ENCODE data around the gene SKAP1. TPM values are rescaled to one million over a fixed set of nuclear protein-coding genes. Genes with fewer than 3 reads are reported as not detected.

Gene SKAP1
- total and polyA plus RNA-seq, 2 donors (not counting 1 experiment from before 2014, with no cell fraction given), result not detected

DNA sequence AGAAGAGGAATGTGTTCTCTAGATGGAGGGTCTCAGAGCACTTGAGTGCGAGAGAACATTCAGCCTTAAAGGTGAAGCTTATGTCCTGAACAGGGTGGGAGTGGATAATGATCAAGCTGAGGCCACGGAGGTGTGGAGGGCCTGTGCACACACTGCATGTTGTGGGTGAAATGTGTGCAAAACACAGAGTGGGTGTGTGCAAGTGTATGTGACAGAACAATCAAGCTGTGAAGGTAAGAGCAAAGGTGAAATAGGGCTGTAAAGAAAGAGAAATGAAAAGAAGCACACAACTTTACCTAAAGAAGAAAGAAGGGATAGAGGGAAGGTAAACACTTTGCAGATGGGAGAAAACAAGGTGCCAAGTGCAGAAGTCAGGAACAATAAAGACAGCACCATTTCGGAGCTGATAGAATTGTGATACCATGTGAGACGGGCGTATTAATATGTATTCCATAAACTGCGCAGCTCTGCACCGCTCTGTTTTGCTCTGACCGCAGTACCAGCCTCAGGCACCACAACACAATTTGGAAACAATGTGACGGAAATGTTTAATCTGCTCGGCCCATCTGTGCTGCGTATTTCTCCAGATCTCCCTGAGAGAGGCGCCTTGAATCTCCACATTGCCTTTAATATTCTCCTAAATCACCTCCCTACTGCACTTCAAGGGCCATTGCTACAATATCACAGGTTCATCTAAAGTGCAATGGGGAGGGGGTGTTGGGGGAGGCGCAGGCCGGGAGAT lies 281.8 kb downstream of the SKAP1 start:
- Histone ChIP-seq H3K27me3 (ENCODE audit: control insufficient read depth, insufficient read depth, low read length) (peaks cover 60% of the 10 kb centered on the region), H4K20me1 (ENCODE audit: control insufficient read depth, extremely low read depth, insufficient read depth, low read length) (no peaks in the 10 kb centered on the region), H3K4me2 (ENCODE audit: extremely low read depth, insufficient read depth, low read length) (no peak overlapping the region), H3K27ac (ENCODE audit: insufficient read depth, low read length) (no peak overlapping the region), H3K9ac (ENCODE audit: insufficient read depth, low read length) (no peak overlapping the region), H3K4me3 (replicated peaks in 1 of 4; ENCODE audit: control extremely low read depth in 1 of 4, insufficient read depth in 1 of 4, low read depth in 3 of 4, low read length in 4 of 4) (no peak overlapping the region), H3K79me2 (ENCODE audit: control insufficient read depth, insufficient read depth, low read length) (no peaks in the 10 kb centered on the region), H3K9me3 (ENCODE audit: control insufficient read depth, insufficient read depth, low read depth, low read length) (no peaks in the 10 kb centered on the region), H3K4me1 (ENCODE audit: control insufficient read depth, extremely low read depth, insufficient read depth, low read length) (no peaks in the 10 kb centered on the region), H2AFZ (ENCODE audit: low read length) (no peak overlapping the region), H3K36me3 (ENCODE audit: control insufficient read depth, insufficient read depth, low read length) (no peaks in the 10 kb centered on the region)
- TF ChIP-seq EZH2 (IDR thresholded peaks at IDR 0.05; ENCODE audit: low read length, missing control alignments), result no peak
- TF ChIP-seq, protein P1, sequence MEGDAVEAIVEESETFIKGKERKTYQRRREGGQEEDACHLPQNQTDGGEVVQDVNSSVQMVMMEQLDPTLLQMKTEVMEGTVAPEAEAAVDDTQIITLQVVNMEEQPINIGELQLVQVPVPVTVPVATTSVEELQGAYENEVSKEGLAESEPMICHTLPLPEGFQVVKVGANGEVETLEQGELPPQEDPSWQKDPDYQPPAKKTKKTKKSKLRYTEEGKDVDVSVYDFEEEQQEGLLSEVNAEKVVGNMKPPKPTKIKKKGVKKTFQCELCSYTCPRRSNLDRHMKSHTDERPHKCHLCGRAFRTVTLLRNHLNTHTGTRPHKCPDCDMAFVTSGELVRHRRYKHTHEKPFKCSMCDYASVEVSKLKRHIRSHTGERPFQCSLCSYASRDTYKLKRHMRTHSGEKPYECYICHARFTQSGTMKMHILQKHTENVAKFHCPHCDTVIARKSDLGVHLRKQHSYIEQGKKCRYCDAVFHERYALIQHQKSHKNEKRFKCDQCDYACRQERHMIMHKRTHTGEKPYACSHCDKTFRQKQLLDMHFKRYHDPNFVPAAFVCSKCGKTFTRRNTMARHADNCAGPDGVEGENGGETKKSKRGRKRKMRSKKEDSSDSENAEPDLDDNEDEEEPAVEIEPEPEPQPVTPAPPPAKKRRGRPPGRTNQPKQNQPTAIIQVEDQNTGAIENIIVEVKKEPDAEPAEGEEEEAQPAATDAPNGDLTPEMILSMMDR (conservative IDR thresholded peaks at IDR 0.05 in 1 of 2, IDR thresholded peaks at IDR 0.05 in 1 of 2; ENCODE audit: low read depth in 1 of 2, low read length in 2 of 2), result no peak
- no peak for DNase-seq (ENCODE audit: low read depth in 2 of 2)

DNA sequence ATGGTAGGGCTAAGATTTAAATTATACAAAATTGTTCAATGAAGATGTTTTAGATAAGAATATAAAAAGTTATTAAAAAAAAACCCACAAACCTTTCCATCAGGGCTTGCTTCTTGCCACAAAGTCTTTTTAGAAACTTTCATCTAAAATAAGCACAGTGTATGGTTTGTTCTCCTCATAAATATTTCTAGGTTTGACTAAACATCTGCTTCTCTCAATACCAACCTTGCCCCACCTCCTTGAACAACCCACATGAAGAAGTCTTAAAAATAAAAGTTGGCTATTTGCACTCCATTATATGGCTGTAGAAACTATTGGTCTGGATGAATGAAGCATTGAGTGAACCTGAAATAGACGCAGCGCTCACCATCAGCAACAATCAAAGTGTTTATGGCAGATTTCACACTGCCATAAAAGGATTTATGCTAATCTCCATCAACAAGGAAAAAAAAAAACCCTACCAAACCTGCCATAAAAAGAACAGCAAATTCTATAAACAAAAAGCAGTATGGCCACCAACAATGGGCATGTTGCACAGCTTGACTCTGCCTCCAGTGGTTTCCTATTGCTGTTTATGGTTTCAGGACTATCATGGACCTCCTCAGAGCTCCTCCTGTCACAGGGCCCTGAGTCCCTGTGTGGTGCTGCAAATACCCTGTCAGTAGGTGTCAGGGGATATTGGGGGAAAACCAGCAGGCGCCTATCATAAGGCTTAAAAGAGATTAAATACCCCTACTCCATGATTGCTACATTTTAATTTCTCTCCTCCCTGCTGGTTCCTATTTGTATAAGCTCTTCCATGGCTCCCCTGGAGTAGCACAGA lies 284.8 kb downstream of the SKAP1 start:
- peaks cover 58% of the 10 kb centered on the region for H3K27me3 ChIP-seq (ENCODE audit: control insufficient read depth, insufficient read depth, low read length)
- no peaks in the 10 kb centered on the region for H3K4me1 ChIP-seq (ENCODE audit: control insufficient read depth, extremely low read depth, insufficient read depth, low read length)
- TF ChIP-seq EZH2 (IDR thresholded peaks at IDR 0.05; ENCODE audit: low read length, missing control alignments), result no peak
- TF ChIP-seq, protein P1 (conservative IDR thresholded peaks at IDR 0.05 in 1 of 2, IDR thresholded peaks at IDR 0.05 in 1 of 2; ENCODE audit: low read depth in 1 of 2, low read length in 2 of 2), result no peak
- H3K4me2 ChIP-seq (ENCODE audit: extremely low read depth, insufficient read depth, low read length), result no peak overlapping the region
- no peak overlapping the region for H2AFZ ChIP-seq (ENCODE audit: low read length)
- H3K4me3 ChIP-seq (replicated peaks in 1 of 4; ENCODE audit: control extremely low read depth in 1 of 4, insufficient read depth in 1 of 4, low read depth in 3 of 4, low read length in 4 of 4), result no peak overlapping the region
- no peaks in the 10 kb centered on the region for H3K36me3 ChIP-seq (ENCODE audit: control insufficient read depth, insufficient read depth, low read length)
- no peak overlapping the region for H3K9ac ChIP-seq (ENCODE audit: insufficient read depth, low read length)
- H3K9me3 ChIP-seq (ENCODE audit: control insufficient read depth, insufficient read depth, low read depth, low read length), result no peaks in the 10 kb centered on the region
- no peaks in the 10 kb centered on the region for H4K20me1 ChIP-seq (ENCODE audit: control insufficient read depth, extremely low read depth, insufficient read depth, low read length)
- H3K79me2 ChIP-seq (ENCODE audit: control insufficient read depth, insufficient read depth, low read length), result no peaks in the 10 kb centered on the region
- DNase-seq (ENCODE audit: low read depth in 2 of 2), result no peak
- no peak overlapping the region for H3K27ac ChIP-seq (ENCODE audit: insufficient read depth, low read length)

DNA sequence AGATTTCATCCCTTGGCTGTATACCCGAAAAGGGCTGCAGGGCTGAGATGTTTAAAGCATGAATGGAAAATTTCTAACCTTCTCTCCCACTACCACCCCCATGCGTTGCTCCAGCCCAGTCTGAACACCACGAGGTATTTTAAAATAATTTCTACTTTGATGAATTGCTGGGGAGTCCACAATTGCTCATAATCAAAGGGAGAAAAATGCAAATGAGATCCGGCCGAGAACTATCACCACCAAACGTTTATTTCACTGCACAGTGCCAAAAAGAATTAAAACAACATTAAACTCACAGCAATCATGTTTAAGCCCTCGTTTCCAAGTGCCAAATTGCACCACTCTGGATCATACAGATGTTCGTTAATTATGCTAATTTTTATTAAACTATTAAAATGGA lies 285.8 kb downstream of the SKAP1 start:
- no peak overlapping the region for H3K9ac ChIP-seq (ENCODE audit: insufficient read depth, low read length)
- no peaks in the 10 kb centered on the region for H3K9me3 ChIP-seq (ENCODE audit: control insufficient read depth, insufficient read depth, low read depth, low read length)
- H3K27ac ChIP-seq (ENCODE audit: insufficient read depth, low read length), result no peak overlapping the region
- no peak overlapping the region for H2AFZ ChIP-seq (ENCODE audit: low read length)
- H3K36me3 ChIP-seq (ENCODE audit: control insufficient read depth, insufficient read depth, low read length), result no peaks in the 10 kb centered on the region
- no peaks in the 10 kb centered on the region for H3K79me2 ChIP-seq (ENCODE audit: control insufficient read depth, insufficient read depth, low read length)
- no peaks in the 10 kb centered on the region for H4K20me1 ChIP-seq (ENCODE audit: control insufficient read depth, extremely low read depth, insufficient read depth, low read length)
- no peak for DNase-seq (ENCODE audit: low read depth in 2 of 2)
- TF ChIP-seq EZH2 (IDR thresholded peaks at IDR 0.05; ENCODE audit: low read length, missing control alignments), result no peak
- TF ChIP-seq, protein P1 (conservative IDR thresholded peaks at IDR 0.05 in 1 of 2, IDR thresholded peaks at IDR 0.05 in 1 of 2; ENCODE audit: low read depth in 1 of 2, low read length in 2 of 2), result no peak
- H3K4me2 ChIP-seq (ENCODE audit: extremely low read depth, insufficient read depth, low read length), result no peak overlapping the region
- no peaks in the 10 kb centered on the region for H3K4me1 ChIP-seq (ENCODE audit: control insufficient read depth, extremely low read depth, insufficient read depth, low read length)
- no peak overlapping the region for H3K4me3 ChIP-seq (replicated peaks in 1 of 4; ENCODE audit: control extremely low read depth in 1 of 4, insufficient read depth in 1 of 4, low read depth in 3 of 4, low read length in 4 of 4)
- peaks cover 54% of the 10 kb centered on the region for H3K27me3 ChIP-seq (ENCODE audit: control insufficient read depth, insufficient read depth, low read length)
